Upper lobe of right lung (tissue), 1 donor: ENCODE measurements around the gene TSNAXIP1. TPM values are rescaled to one million over a fixed set of nuclear protein-coding genes. Genes with fewer than 3 reads are reported as not detected.

ENCODE experiments used
- ATAC-seq: fragments of 200-7000 bp; cut with Tn5 transposase; one replicate; pipeline ENCODE4 v1.9.1; 2020; ENCODE audit warnings: mild to moderate bottlenecking, moderate library complexity
- DNase-seq: peaks from one replicate; pipeline ENCODE4 v3.0.0-alpha.2; 2020
- H3K27ac ChIP-seq: fragments of 200-600 bp; one replicate; pipeline ENCODE4 v1.8.0; 2022
- H3K27me3 ChIP-seq: fragments of 200-600 bp; one replicate; pipeline ENCODE4 v1.8.0; 2022; ENCODE audit warnings: mild to moderate bottlenecking
- H3K36me3 ChIP-seq: fragments of 200-600 bp; one replicate; pipeline ENCODE4 v1.8.0; 2022
- H3K4me1 ChIP-seq: fragments of 200-600 bp; one replicate; pipeline ENCODE4 v1.8.0; 2022
- H3K4me3 ChIP-seq: fragments of 200-600 bp; one replicate; pipeline ENCODE4 v1.8.0; 2022; ENCODE audit warnings: mild to moderate bottlenecking
- H3K9me3 ChIP-seq: fragments of 200-600 bp; one replicate; pipeline ENCODE4 v1.8.0; 2022
- intact Hi-C: fragments of 100-400 bp; cut with DNase I; formaldehyde crosslinking; loops from one replicate; pipeline ENCODE4 v1.11.0; 2022
- total RNA-seq: library from RNA; stranded (reverse); fragmentation: NEBNext Ultra II Directional; extraction: Animal tissue kit (Norgen Biotek cat#: 25700); gene quantifications from one replicate; pipeline ENCODE4 v1.2.1, GENCODE V29; 2021
- TF ChIP-seq, protein P1 (sequence below): fragments of 200-600 bp; IDR thresholded peaks from one replicate; pipeline ENCODE4 v1.8.0; 2022; ENCODE audit warnings: antibody characterized with exemption
- donor health status: DM: no; HTN: yes; CAD: no; lungs with severe emphysema.

The TSNAXIP1 gene
- total RNA-seq, 1 donor from 2014 or later, result 0.55 TPM

DNA sequence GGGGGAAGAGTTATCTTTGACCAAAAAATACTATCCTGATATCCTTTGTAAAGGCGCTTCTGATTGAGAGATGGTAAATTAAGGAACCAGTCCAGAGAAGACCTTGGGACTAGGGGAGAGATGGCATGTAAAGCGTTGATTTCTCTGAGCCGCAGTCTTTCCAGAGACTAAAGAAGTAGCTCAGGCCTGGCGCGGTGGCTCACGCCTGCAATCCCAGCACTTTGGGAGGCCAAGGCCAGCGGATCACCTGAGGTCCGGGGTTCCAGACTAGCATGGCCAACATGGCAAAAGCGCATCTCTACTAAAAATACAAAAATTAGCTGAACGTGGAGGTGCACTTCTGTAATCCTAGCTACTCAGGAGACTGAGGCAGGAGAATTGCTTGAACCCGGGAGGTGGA lies 41.4 kb downstream of the TSNAXIP1 start:
- peaks cover 44% of the 10 kb centered on the region for H3K4me1 ChIP-seq
- DNase-seq, result no peak
- no peaks in the 10 kb centered on the region for H3K36me3 ChIP-seq
- H3K9me3 ChIP-seq, result no peaks in the 10 kb centered on the region
- peak overlapping the region; percentile 88 for H3K27ac ChIP-seq
- no peaks in the 10 kb centered on the region for H3K27me3 ChIP-seq
- intact Hi-C loops, result no loop called here
- peak overlapping the region; percentile 100 for H3K4me3 ChIP-seq
- TF ChIP-seq, protein P1, sequence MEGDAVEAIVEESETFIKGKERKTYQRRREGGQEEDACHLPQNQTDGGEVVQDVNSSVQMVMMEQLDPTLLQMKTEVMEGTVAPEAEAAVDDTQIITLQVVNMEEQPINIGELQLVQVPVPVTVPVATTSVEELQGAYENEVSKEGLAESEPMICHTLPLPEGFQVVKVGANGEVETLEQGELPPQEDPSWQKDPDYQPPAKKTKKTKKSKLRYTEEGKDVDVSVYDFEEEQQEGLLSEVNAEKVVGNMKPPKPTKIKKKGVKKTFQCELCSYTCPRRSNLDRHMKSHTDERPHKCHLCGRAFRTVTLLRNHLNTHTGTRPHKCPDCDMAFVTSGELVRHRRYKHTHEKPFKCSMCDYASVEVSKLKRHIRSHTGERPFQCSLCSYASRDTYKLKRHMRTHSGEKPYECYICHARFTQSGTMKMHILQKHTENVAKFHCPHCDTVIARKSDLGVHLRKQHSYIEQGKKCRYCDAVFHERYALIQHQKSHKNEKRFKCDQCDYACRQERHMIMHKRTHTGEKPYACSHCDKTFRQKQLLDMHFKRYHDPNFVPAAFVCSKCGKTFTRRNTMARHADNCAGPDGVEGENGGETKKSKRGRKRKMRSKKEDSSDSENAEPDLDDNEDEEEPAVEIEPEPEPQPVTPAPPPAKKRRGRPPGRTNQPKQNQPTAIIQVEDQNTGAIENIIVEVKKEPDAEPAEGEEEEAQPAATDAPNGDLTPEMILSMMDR, result no peak
- ATAC-seq, result no peak

DNA sequence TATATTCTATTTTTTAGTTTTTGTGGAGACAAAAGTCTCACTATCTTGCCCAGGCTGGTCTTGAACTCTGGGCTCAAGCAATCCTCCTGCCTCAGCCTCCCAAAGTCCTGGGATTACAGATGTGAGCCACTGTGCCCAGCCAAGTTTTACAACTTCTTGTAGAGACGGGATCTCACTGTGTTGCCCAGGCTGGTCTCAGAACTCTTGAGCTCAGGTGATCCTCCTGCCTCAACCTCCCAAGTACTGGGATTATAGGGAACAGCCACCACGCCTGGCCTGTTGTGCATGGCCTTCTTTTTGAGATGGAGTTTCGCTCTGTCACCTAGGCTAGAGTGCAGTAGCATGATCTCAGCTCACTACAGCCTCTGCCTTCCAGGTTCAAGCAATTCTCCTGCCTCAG lies 47.0 kb downstream of the TSNAXIP1 start:
- Histone ChIP-seq H3K9me3 (no peaks in the 10 kb centered on the region), H3K27ac (no peak overlapping the region), H3K27me3 (no peaks in the 10 kb centered on the region), H3K4me3 (no peak overlapping the region), H3K4me1 (peaks cover 23% of the 10 kb centered on the region), H3K36me3 (no peaks in the 10 kb centered on the region)
- intact Hi-C loops, result no loop called here
- no peak for ATAC-seq
- TF ChIP-seq, protein P1, result no peak
- no peak for DNase-seq

DNA sequence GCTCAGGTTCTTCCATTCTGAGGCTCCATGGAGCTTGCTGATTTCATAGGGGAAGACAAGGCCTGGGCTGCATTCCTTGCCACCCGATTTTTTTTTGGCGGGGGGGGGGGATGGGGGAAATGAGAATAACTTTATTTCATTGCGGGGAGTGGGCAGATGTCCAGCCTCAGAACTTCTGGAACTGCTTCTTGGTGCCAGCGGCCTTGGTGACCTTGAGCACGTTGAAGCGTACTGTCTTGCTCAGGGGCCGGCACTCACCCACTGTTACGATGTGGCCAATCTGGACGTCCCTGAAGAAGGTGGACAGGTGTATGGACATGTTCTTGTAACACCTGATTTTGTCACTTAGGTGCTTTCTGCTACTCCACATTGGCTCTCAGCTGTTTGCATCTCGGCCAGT lies 49.1 kb downstream of the TSNAXIP1 start:
- DNase-seq (no peak), ATAC-seq (no peak)
- Histone ChIP-seq H3K27ac (no peak overlapping the region), H3K27me3 (no peaks in the 10 kb centered on the region), H3K4me1 (peaks cover 20% of the 10 kb centered on the region), H3K4me3 (no peak overlapping the region), H3K9me3 (no peaks in the 10 kb centered on the region), H3K36me3 (peaks cover 4% of the 10 kb centered on the region)
- intact Hi-C loops, result no loop called here
- TF ChIP-seq, protein P1, result no peak

DNA sequence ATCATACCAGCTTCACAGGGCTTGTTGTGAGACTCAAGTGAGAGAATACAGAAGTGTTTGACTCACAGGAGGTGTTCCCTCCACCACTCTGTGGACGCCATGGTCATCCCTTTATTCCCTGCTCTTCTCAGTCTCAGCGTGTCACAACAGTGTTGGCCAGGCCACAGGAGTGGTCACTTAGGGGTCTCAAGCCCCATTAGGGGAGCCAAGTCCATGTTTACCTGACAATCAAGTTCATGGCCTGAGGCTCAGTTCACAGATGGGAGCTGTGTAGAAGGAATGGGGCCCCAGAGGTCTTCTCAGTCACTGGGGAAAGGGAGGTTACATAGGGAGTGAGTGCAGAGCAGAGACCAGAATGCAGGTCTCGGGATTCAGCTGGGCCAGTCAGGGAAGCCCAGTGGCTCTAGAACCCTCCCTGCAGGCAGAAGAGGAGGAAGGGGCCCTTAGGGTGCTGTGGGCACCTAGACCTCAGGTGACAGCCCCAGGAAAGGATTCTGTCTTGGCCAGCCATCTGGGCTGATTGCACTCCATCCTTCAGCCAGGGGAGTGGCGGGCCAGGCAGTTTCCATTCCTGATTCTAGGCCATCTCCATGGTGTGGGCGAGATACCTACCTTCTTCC lies 50.3 kb downstream of the TSNAXIP1 start:
- H3K4me1 ChIP-seq, result peaks cover 20% of the 10 kb centered on the region
- H3K9me3 ChIP-seq, result no peaks in the 10 kb centered on the region
- TF ChIP-seq, protein P1, result no peak
- peak overlapping the region; percentile 89 for H3K27ac ChIP-seq
- DNase-seq (no peak), ATAC-seq (no peak)
- no peak overlapping the region for H3K4me3 ChIP-seq
- H3K36me3 ChIP-seq, result peaks cover 11% of the 10 kb centered on the region
- H3K27me3 ChIP-seq, result no peaks in the 10 kb centered on the region
- intact Hi-C loops, result no loop called here

DNA sequence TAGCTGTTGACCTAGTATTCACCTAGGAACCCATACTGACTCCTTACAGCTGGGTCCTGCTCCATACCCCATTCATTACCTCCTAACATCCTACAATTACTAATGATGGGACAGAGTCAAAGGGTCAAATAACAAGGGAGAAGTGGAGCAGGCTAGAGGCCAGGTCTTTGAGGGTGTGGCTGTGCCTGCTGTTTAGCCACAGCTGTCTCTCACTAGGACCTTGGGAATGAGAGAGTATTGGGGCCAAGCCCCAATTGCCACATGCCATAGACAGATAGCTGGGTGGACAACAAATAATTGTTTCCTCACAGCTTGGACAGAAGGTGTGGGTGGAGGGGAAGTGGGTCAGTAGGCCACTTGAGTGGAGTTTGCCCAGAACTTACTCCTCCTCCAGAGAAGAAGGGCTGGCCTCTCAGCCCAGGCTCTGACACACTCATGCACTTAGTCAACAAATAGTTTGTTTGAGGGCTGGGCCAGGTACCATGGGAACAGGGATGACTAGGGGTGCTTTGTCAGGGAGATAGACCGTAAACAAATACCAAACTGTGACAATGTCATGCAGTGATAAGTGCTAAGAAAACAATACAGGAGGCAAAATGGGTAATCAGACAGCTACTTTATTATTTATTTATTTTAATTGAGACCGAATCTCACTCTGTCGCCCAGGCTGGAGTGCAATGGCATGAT lies 51.0 kb downstream of the TSNAXIP1 start:
- intact Hi-C loops, result no loop called here
- H3K9me3 ChIP-seq, result no peaks in the 10 kb centered on the region
- peak overlapping the region; percentile 89 for H3K27ac ChIP-seq
- ATAC-seq (peak; percentile 97), DNase-seq (peak; percentile 84)
- peaks cover 20% of the 10 kb centered on the region for H3K4me1 ChIP-seq
- H3K36me3 ChIP-seq, result peaks cover 11% of the 10 kb centered on the region
- H3K27me3 ChIP-seq, result no peaks in the 10 kb centered on the region
- H3K4me3 ChIP-seq, result no peak overlapping the region
- TF ChIP-seq, protein P1, result no peak
